SK-N-MC (cell line): ENCODE results near the gene MCOLN2.

Source experiments
- EZH2 ChIP-seq: fragments of 200-600 bp; sonication (generic); IDR thresholded peaks from one replicate; pipeline ENCODE4 v1.6.1; 2017; ENCODE audit warnings: antibody characterized with exemption
- POLR2AphosphoS5 ChIP-seq: IDR thresholded peaks from 2 replicates; pipeline ENCODE4 v1.6.1; 2012; ENCODE audit warnings: mild to moderate bottlenecking, low read depth, low read length, borderline replicate concordance

DNA sequence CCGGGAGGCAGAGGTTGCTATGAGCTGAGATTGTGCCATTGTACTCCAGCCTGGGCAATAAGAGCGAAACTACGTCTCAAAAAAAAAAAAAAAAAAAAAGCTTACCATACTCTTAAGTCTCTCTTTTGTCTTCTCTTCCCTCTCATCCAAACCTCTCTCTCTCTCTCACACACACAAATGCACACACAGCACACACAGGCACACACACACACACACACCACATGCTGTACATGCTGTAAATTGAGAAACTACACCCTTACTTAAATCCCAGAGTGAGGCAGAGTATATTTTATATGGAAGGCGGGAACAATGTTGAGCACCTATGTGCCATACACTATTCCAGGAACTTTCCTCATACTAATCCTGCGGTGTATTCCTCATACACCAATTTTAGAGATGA, 44.9 kb upstream of the MCOLN2 start:
- no peak for TF ChIP-seq EZH2
- TF ChIP-seq POLR2AphosphoS5 = no peak
